Prostate gland (tissue), 2 donors: Measurements from ENCODE around the gene THOC3.
"Not testable (repeated sequence)": the region's sequence is repeated elsewhere in the genome, so short reads cannot be mapped to it uniquely, and the experiment has no call there.

ENCODE experiments used
- CTCF ChIP-seq, 4 experiments: fragments of 200-600 bp in 2 of 4; fragments of 450-650 bp in 2 of 4; sonication (generic) in 2 of 4; IDR thresholded peaks; 1 replicate in 3 of 4; 2 replicates in 1 of 4; pipeline ENCODE4 v1.5.1; 2016 to 2019; ENCODE audit warnings: antibody characterized with exemption in 4 of 4, mild to moderate bottlenecking in 2 of 4, moderate library complexity in 2 of 4
- POLR2A ChIP-seq: fragments of 450-650 bp; IDR thresholded peaks from one replicate; pipeline ENCODE4 v1.6.1; 2016; ENCODE audit warnings: antibody characterized with exemption, mild to moderate bottlenecking
- POLR2AphosphoS5 ChIP-seq: sonication (generic); formaldehyde crosslinking; IDR thresholded peaks from one replicate; pipeline ENCODE4 v1.6.1; 2017; ENCODE audit warnings: antibody characterized with exemption

- not testable (repeated sequence) for TF ChIP-seq POLR2A; CTCF (IDR thresholded peaks at IDR 0.05); POLR2AphosphoS5
These were observed 5.8 kb downstream of the THOC3 start for GRCh38 chr5:175962329-175962728.
